ENCODE measurements around the gene JDP2.
A peak's percentile ranks its signal among the peaks of the same experiment; 100 is the strongest.
"Not testable (repeated sequence)": the region's sequence is repeated elsewhere in the genome, so short reads cannot be mapped to it uniquely, and the experiment has no call there.

JDP2 gene, protein sequence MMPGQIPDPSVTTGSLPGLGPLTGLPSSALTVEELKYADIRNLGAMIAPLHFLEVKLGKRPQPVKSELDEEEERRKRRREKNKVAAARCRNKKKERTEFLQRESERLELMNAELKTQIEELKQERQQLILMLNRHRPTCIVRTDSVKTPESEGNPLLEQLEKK

DNA sequence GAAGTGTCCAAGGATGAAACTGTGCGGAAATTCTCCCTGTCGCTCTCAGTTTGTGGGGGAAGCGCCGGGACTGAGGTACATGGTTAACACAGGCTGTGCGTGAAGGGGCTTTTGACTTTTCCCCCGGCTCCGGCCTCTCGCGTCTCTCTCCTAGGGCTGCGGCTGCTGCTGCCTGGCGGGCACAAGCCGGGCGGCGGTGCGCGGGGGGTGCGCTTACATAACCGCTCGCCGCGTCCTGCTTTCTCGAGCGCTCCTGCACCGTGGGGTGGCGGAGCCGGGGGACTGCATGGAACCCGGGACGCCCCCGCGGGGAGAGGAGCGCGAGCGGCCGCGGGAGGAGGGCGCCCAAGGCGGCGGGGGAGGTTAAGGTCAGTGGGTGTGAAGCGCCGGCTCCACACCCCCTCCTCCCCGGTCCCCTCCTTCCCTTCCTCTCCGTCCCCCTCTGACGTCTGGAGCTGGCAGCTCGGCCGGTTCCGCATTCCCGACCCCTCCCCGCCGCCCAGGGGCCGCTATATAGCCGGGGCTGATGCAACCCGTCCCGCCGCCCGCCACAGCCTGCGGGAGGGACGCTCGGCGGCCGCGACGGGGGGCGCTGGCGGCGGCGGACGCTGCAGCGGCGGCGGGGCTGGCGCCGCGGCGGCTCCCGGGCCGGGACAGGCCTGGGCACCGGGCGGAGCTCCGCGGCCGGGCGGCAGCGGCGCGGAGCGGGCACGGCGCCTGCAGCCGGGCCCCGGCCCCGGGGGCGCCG is at the start of gene JDP2:
JDP2 (plus strand) TSS at position 541 of the 748 bp plus-strand sequence. CDS start 9,899 bp downstream, outside the sequence.
- no peak for DNase-seq

DNA sequence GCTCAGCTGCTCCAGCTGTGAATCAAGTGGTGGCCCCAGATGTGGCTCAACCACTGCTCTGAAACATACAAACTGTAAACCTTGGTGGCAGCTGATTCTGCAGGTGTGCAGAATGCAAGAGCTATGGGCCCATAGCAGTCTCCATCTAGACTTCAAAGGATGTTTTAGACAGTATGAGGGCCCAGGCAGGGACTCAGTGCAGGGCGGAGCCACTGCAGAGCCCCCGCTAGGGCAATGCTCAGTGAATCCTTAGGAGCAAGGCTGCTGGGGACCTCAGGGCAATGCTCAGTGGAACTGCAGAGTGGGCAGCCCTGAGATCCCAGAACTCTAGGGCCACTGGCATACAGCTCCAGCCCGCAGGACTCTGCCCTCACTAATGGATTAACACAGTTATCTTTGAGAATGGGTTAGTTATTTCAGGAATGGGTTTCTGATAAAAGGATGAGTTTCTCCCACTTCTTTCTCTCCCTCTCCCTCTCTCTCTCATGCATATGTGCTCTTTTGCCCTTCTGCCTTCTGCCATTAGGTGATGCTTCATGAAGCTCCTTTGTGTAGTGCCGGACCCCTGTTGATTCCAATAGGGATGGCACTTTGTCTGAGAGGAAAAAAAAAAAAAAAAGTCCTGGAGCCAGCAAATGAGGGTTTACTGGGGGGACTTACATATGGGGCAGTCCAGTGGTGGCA is 48.4 kb upstream of the JDP2 start:
- no peak for DNase-seq

DNA sequence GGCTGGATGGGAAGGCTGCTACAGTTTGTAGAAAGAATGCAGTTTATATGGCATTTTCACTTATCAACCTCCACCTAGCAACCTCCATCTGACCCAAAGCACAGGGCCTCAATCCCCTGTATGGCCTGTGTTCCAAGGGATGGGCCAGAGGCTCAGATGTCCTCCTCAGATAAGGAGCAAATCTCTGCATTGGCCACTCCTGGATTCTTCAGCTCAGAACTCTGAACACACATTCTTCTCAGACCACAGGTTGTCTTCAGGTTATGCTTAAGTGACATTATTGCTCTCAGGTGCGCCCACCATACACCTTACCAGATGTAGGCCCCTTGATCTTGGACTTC is 47.9 kb upstream of the JDP2 start:
- DNase-seq, result no peak

DNA sequence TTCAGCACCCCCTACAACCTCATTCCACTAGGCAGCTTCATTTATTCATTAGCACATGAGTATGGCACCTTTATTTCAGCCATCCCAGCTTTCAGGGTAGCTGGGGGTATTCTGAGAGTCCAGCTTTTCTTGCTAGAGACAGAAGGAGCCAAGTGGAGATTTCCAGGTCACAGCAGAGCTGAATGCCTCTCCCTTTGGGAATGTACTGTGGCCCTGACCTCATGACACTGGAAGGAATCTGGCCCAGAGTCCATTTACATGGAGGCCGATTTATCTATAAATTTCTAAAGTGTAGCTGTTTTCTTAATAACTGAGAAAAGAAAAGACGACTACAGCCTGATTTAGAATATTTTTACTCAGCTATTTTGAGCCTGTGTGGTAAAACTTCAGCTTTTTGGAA is 47.2 kb upstream of the JDP2 start:
- DNase-seq, result no peak

DNA sequence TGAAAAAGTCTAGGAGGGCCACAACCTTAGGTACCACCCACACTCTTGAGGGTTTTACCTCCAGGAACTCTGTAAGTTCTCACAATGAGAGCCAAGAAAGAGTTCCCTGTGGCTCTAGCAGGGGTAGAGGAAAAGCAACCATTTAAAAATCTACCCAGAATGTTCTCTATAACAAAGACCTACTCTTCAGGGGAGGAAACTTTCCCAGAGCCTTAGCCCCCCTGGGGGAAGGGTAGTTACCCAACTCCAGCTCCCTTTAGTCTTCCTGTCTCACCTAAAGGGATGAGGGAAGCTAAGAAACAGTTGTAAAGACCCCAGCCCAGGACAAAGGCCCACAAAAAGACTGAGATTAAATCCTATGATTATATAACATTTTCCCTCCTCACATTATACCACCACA is 46.2 kb upstream of the JDP2 start:
- no peak for DNase-seq

DNA sequence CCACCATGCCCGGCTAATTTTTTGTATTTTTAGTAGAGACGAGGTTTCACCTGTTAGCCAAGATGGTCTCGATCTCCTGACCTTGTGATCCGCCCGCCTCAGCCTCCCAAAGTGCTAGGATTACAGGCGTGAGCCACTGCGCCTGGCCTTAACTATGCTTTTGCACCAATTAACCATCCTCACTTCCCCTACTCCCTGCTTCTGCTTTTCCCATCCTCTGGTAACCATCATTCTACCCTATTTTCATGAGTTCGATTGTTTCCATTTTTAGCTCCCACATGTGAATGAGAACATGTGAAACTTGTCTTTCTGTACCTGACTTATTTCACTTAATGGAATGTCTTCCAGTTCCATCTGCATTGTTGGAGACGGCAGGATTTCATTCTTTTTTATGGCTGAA is 44.6 kb upstream of the JDP2 start:
- not testable (repeated sequence) for DNase-seq

DNA sequence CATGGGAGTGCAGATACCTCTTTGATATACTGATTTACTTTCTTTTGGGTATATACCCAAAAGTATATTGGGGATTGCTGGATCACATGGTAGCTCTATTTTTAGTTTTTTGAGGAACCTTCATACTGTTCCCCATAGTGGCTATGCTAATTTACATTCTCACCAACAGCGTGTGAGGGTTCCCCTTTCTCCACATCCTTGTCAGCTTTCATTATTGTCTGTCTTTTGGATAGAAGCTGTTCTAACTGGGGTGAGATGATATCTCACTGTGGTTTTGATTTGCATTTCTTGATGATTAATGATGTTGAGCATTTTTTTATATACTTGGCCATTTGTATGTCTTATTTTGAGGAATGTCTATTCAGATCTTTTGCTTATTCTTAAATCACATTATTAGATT is 44.1 kb upstream of the JDP2 start:
- DNase-seq, result no peak

DNA sequence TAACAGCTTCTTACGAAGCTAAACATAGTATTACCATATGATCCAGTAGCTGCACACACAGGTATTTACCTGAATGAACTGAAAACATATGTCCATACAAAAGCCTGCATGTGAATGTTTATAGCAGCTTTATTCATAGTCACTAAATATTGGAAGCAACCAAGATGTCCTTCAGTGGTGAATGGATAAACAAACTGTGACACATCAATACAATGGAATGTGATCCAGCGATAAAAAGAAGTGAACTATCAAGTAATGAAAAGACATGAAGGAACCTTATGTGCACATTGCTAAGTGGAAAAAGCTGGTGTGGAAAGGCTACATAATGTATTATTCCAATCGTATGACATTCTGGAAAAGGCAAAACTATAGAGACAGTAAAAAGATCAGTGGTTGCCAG is 38.1 kb upstream of the JDP2 start:
- DNase-seq, result no peak

DNA sequence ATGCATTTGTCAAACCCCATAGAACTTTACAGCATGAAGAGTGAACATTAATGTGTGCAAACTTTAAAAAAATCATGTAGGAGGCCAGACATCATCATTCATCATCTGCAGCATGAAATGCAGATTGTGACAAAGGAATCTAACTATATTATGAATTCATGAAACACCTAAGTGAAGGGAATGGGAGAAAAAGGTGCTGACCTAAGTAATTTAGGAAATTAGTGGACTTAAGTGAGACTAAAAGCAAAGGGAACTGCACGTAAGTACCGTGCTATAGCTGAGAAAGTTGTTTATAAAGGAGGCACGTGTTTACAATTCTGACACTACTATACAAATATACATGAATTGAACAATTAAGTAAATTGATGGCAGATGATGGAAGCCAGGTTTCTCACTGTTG is 37.6 kb upstream of the JDP2 start:
- DNase-seq, result no peak

DNA sequence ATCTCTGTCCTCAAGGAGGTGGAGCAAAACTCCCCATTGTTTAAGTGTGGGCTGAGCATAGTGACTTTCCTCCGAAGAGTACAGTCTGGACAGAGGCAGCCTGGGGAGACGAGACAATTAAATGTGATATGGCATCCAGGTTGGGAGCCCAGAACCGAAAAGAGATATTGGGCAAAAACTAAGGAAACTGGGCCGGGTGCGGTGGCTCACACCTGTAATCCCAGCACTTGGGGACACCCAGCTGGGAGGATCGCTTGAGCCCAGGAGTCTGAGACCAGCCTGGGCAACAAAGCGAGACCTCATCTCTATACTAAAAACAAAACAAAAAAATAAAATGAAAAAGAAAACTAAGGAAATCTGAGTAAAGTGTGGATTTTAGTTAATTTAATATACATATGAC is 35.9 kb upstream of the JDP2 start:
- no peak for DNase-seq

DNA sequence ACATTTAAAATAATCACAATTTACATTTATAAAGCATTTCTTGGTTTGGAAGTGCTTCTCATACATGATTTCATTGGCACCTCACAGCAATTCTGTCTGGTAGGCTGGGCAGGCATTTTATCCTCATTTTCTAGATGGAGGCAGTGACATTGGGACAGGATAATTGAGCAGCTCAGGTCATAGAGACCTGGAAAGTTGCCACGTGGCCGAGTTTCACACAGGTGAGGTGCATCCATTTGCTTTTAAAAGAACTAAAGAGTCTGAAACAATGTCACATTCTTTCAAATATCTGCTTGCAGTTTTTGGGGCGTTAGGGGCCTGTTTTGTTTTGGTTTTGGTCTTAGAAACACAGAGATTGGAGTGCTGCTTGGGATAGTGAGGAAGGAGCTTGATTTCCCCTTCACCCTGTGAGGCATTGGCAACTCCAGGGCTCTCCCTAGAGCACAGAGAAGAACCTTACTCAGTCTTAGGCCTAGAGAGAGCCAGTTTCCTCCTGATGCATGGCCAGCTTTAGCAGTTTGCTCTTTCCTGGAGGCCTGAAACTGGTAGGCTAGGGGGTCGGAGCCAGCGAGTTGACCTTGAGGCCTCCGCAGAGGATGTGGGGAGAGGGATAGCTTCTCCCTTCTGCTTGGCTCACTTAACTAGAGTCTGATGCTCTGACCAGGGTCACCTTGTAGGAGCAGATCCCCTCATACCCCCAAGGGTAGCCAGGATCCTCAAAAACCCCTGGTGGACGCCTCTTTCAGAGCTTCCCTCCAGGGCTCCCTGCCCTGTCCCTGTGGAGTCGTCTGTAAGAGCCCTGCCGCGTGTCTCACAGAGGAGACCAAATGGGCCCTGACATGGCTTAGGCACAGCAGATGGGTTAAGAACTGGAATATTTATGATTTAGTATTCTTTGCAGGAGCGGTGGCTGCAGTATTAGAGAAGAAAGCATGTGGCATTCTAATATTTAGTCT is 34.9 kb upstream of the JDP2 start:
- no peak for DNase-seq

DNA sequence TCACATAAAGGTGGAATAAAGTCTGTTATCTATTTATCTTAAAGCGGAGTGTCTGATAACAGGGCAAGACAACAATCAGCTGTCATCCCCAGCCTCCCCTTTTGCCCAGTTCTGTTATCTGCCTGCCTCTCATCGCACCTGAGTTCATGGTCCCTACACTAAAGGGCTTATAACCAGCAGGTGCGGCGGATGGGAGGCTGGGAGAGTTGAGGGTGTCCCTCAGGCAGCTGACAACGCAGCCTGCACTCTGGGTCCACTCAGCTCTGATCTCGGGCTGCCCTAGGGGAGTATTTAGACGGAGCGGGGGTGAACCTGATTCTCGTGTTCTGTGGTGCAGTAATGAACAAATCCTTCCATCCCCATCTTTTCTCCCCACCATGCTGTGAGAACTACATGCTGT is 34.0 kb upstream of the JDP2 start:
- no peak for DNase-seq

DNA sequence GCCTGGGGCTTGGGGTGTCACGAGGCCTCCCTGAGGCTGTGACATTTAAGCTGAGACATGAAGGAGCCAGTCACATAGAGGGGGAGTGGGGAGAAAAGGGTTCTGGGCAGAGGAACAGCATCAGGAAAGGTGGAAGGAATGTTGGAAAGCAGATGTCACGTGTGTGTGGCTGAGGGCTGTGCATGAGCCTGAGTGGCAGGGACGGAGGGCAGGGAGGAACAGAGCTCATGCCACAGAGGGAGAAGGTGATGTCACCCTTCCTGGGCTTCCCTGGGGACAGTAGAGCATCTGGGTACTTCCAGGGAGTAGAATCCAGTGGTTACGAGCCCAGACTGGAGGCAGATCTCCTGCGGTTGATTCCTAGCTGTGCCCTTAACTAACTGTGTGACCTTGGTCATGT is 32.0 kb upstream of the JDP2 start:
- no peak for DNase-seq

DNA sequence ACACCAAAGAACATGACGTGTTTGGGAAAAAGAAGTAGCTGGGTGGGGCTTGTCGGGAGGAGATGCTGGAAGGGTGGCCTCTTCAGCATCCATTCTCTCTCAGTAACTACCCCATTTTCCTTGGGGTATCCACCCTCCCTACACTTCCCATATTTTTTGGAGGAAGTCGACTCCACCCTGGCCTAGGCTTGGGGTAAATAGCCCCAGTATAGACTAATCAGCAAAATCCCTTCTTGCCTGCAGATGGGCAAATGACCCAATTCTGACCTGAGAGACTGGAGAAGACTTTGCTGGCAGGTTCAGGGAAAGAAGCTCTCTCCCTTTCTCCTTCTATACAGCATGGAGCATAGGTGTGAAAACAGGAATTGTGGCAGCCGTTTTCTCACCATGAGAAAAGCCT is 28.5 kb upstream of the JDP2 start:
- DNase-seq, result no peak

DNA sequence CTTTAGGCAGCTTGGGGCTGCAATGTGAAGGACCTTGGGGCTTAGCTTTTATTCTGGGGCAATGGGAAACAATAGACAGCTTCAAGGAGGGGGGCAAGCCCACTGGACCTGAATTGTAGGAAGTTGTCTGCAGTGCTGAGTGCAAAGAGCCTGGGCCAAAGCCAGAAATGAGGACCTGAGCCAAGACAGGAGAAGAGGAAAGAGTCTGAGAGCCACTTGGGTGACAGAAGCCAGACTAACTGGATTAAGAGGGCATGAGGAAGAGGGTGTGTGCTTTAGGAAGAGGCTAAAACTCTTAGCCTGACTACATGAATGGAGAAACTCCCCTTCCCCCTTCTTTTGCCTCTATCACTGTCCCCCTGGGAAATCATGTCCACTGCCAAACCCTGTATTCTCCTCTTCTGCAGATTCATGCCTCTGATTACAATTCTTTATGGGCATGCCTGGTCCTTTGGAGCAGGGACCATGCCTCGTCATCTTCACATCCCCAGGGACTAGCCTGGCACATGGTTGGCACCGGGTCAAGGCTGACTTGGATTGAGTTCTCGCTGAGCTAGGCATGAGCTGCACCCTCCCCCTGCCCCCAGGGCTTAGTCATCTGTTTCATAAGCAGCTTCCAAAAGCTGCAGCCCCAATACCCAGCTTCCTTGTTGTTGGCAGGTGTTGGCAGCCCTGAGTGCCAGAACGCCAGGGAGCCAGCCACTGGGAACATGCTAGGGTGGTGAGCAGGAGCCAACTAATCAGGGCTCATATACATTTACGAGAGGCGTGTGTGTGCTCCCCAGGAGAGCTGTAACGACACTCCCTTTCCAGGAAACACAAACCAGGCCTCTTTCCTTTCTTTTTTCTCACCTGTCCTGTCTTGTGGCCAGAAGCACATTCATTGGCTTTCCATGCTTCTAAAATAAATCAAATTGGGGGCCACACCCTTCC is 27.7 kb upstream of the JDP2 start:
- DNase-seq, result peak; percentile 90

DNA sequence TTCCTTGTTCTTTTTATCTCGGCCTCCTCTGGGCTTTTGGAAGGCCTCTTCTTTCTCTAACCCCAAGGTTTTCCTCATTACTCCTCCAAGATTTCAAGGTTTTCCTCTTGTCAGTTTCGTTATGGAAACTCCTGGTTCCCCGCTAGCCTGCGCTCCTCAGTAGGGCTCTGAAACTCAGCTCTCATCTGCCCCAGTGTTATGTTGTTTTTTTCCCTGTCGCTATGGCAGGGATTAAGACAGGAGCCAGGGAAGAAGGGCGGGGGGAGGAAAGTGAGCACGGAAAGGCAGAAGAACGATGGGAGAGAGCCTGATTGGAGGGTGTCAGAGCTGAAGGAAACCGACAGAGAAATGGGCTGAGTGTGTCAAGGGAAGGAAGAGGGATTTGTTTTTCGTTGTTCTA is 26.5 kb upstream of the JDP2 start:
- no peak for DNase-seq

DNA sequence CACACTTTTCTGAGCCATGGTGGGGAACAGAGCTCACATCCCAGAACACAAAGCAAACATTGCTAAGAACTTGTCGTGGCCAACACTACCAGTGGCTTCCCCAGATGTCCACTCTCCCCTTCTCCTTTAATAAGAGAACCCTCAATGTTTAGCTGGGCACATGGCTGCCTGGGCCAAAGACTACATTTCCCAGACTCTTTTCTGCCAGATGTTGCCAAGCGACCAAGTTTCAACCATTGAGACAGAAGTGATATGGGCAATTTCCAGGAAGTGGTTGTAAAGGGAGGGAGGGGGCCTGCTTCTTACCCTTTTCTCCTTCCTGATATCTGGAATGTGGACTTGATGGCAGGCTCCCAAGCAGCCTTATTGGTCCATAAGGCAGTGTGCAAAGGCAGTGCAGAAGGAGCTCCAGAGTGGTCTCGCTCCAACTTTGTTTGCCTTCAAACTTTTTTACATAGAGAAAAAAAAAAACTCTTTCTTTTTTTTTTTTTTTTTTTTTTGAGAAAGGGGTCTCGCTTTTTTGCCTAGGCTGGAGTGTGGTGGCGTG is 24.9 kb upstream of the JDP2 start:
- DNase-seq, result no peak

DNA sequence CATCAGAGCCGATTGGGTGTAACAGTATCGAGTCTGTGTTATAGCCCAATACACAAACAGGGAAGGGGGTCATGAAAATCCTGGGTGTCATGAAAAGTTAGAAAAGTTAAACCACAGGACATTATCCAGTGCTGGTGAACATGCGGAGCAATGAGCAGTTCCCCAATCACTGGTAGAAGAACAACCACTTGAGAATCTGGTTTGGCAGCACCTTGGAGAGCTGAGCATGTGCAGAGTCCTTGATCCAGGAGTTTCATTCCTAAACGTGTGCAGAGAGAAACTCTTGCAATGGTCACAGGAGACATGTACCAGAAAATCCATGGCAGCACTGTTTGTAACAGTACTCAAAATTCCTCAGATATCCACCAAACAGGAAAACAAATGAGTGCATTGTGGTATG is 23.0 kb upstream of the JDP2 start:
- DNase-seq, result no peak

DNA sequence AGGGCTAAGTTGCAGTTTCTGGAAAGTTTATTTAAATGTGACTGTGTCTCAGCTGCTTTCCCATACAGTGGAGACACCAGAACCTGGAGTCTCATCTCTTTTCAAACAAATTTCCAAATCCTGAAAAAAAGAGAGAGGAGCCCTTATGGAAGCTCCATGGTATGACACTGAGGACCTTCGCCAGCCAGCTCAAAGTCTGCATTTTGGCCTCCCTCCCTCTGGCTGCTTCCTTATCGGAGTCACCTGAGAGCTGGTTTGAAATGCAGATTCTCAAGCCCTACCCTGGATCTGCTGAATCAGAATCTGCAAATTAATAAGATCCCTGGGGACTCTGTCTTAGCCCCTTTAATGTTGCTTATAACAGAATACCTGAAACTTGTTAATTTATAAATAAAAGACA is 21.7 kb upstream of the JDP2 start:
- DNase-seq, result no peak

DNA sequence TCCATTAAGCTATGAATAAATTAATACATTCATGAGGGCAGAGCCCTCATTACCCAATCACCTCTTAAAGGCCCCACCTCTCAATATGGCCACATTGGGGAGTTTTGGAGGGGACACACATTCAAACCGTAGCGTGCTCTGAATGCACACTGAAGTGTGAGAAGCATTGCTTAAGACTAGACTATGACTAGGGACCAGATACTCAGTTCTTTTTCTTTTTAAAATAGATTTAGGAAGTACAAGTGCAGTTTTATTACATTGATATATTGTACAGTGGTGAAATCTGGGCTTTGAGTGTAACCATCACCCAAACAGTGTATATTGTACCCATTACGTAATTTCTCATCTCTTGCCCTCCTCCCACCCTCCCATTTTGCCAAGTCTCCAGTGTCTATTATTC is 21.0 kb upstream of the JDP2 start:
- DNase-seq, result no peak

DNA sequence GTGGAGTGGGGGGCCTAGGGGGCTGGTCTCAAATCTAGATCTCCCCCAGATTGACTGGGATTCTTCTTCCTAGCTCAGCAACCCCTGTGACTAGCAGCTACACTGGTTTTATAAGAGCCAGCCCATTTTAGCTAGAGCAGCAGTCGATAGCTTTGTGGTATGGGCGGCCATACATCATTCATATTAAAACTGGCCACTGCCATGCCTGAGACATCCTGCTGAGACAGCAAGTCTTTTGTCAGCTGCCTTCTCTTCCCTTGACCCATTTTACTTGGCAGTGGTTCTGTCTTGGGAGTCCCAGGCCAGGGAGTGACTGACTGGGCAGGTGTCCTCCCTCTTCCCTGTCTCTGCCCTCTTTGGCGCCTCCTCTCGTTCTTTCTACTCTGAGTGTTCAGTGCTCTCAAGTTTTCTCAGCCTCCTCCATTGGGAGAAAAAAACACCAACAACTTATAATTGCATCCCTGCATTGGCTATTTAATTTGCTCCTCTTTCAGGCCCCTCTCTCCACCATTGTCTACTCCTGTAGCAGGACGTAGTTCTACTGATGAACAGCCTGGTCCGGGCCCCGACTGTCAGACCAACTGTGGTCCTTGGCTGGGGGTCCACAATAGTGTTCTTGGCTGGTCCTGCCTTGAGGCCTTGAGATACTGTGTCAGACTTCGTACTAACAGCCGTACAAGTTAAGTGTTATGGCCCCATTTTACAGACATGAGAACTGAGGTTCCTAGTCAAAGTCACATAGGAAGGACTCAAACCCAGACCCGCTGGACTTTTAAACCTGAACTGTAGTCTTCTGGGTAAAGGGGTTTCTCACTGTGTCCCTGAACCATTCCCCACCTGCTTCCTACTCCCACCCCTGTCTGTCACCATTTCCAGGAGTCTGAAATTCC is 18.3 kb upstream of the JDP2 start:
- no peak for DNase-seq
